ENCODE measurements around the gene FANCG. TPM values are rescaled to one million over a fixed set of nuclear protein-coding genes. Genes with fewer than 3 reads are reported as not detected.

Gene FANCG
- total RNA-seq, 1 donor from 2014 or later: 17.2 TPM

DNA sequence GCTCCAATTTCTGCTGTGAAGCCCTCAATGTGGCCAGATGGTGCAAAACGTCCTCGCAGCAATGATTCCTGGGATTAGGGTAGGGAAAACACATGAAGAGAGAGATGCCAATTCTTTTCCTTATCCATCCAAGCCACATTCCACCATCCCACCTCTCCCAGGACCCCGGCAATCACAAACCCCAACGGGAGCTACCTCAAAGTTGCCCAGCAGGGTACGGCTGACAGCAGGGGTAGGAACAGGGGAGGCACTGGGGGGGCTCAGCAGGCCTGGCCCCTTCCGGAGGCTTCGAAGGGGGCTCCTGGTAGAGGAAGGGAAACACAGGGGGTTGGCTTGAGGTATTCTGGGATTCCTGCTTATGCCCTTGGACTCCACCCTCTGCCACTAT lies 26.6 kb upstream of the FANCG start:
- intact Hi-C loops (cut with DNase I): no loop called here
- H3K27ac ChIP-seq: no peak overlapping the region
- no peak for DNase-seq (ENCODE audit: extremely low spot score in 2 of 2)

DNA sequence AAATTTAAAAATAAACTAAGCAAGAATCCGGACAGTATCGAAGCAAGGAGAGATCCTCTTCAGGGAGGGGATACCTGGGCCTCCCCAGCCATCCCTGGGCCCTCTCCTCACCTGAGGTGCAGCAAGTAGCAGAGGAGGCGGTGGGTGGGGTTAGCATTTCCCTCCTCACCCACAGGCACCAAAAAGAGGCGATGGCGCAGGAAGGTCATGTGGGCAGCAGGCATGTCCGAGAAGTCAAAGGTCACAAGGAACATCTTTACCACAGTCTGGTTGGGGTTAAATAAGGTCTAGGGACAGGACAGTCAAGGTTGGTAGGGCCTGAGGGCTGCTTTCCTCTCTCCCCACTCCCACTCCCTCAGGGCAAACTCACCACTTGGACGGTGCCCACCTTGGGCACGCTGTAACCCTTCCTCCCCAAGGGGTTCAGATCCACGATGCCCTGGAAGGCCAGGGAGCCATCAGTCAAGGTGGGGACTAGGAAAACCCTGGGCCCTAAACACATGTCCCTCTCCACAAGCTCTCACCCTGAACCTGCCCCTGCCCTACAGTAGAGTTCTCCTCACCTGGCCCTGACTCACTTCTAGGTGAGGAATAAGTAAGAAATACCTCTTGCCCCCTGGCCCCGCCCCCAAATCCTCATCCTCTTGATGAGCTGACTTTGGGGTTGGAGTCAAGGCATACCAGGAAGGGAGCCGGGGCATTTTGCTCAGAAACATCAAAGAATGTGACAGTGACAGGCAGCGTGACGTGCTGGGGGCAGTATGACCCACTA lies 26.0 kb upstream of the FANCG start:
- TF ChIP-seq POLR2A (IDR thresholded peaks at IDR 0.05) (no peak), POLR2AphosphoS5 (IDR thresholded peaks at IDR 0.05; ENCODE audit: insufficient read depth in 1 of 2, low read depth in 1 of 2) (no peak)
- TF ChIP-seq, protein P1, sequence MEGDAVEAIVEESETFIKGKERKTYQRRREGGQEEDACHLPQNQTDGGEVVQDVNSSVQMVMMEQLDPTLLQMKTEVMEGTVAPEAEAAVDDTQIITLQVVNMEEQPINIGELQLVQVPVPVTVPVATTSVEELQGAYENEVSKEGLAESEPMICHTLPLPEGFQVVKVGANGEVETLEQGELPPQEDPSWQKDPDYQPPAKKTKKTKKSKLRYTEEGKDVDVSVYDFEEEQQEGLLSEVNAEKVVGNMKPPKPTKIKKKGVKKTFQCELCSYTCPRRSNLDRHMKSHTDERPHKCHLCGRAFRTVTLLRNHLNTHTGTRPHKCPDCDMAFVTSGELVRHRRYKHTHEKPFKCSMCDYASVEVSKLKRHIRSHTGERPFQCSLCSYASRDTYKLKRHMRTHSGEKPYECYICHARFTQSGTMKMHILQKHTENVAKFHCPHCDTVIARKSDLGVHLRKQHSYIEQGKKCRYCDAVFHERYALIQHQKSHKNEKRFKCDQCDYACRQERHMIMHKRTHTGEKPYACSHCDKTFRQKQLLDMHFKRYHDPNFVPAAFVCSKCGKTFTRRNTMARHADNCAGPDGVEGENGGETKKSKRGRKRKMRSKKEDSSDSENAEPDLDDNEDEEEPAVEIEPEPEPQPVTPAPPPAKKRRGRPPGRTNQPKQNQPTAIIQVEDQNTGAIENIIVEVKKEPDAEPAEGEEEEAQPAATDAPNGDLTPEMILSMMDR (IDR thresholded peaks at IDR 0.05): no peak
- intact Hi-C loops (cut with DNase I): no loop called here
- H3K27ac ChIP-seq: no peak overlapping the region

More for the DNA sequence above, 26.6 kb upstream of the FANCG start:
- Histone ChIP-seq H3K4me3 (no peak overlapping the region), H3K36me3 (peaks cover 0 to 39% of the 10 kb centered on the region in 2 donors), H3K9me3 (no peaks in the 10 kb centered on the region), H3K27me3 (no peaks in the 10 kb centered on the region), H3K4me1 (peaks cover 41% of the 10 kb centered on the region)
- TF ChIP-seq, protein P1 (IDR thresholded peaks at IDR 0.05): no peak
- no peak for TF ChIP-seq POLR2AphosphoS5 (IDR thresholded peaks at IDR 0.05; ENCODE audit: insufficient read depth in 1 of 2, low read depth in 1 of 2)
- TF ChIP-seq POLR2A (IDR thresholded peaks at IDR 0.05): no peak

DNA sequence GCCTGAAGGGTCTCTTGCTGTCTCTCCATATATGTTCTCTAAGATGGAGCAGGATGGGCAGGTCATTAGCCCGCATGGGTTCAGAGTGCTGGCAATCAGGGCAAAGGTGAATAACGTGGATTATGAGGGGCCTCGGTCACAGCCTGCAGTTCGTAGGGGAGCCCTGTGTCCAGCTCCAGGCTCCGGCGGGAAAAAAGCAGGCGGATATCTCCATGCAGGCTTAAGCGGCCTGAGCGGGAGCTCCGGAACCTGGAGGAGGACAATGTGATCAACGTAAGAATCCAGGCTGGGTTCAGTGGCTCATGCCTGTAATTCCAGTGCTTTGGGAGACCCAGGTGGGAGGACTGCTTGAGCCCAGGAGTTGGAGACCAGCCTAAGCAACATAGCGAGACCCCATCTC lies 25.4 kb upstream of the FANCG start:
- Histone ChIP-seq H3K4me3 (no peak overlapping the region), H3K4me1 (peaks cover 31% of the 10 kb centered on the region), H3K27me3 (no peaks in the 10 kb centered on the region), H3K27ac (no peak overlapping the region), H3K36me3 (peaks cover 0 to 50% of the 10 kb centered on the region in 2 donors), H3K9me3 (no peaks in the 10 kb centered on the region)
- TF ChIP-seq POLR2A (IDR thresholded peaks at IDR 0.05) (no peak), POLR2AphosphoS5 (IDR thresholded peaks at IDR 0.05; ENCODE audit: insufficient read depth in 1 of 2, low read depth in 1 of 2) (no peak)
- TF ChIP-seq, protein P1 (IDR thresholded peaks at IDR 0.05): no peak
- DNase-seq (ENCODE audit: extremely low spot score in 2 of 2): no peak
- intact Hi-C loops (cut with DNase I): no loop called here

More for the DNA sequence above, 26.0 kb upstream of the FANCG start:
- no peak for DNase-seq (ENCODE audit: extremely low spot score in 2 of 2)
- Histone ChIP-seq H3K27me3 (no peaks in the 10 kb centered on the region), H3K9me3 (no peaks in the 10 kb centered on the region), H3K36me3 (peaks cover 0 to 44% of the 10 kb centered on the region in 2 donors), H3K4me3 (no peak overlapping the region), H3K4me1 (peaks cover 37% of the 10 kb centered on the region)

DNA sequence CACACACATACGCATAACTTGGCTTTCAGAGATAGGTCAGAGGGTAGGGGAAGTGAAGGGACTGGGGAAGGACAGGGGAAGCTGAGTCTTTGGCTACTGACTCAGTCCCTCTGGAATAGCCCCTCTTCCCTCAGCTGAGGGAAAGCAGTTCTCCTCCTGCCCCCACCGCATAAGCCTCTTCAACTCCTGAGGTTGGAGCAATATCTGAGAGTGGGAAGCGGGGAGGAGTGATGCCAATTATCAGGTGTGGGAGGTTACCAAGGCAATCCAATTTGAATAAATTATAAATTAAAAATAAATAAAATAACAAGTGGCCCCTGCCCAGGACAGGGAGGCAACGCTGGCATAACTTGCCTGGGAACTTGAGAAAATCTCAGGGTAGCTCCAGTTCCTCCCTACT lies 24.8 kb upstream of the FANCG start:
- no peak overlapping the region for H3K27ac ChIP-seq

More for the DNA sequence above, 24.8 kb upstream of the FANCG start:
- H3K4me1 ChIP-seq: peaks cover 25% of the 10 kb centered on the region
- H3K36me3 ChIP-seq: peaks cover 0 to 56% of the 10 kb centered on the region in 2 donors
- TF ChIP-seq POLR2AphosphoS5 (IDR thresholded peaks at IDR 0.05; ENCODE audit: insufficient read depth in 1 of 2, low read depth in 1 of 2): no peak
- no peak for TF ChIP-seq POLR2A (IDR thresholded peaks at IDR 0.05)
- TF ChIP-seq, protein P1 (IDR thresholded peaks at IDR 0.05): no peak
- intact Hi-C loops (cut with DNase I): no loop called here
- DNase-seq (ENCODE audit: extremely low spot score in 2 of 2): no peak
- no peaks in the 10 kb centered on the region for H3K27me3 ChIP-seq
- H3K4me3 ChIP-seq: no peak overlapping the region
- no peaks in the 10 kb centered on the region for H3K9me3 ChIP-seq

Measured in vagina (tissue), 2 donors.